Brain microvascular endothelial cell (primary cell): ENCODE data around the gene CD200R1.

Source experiments
- DNase-seq: peaks from one replicate; pipeline ENCODE4 v3.0.0-alpha.2; 2020
- H3K27ac ChIP-seq: fragments of 250-450 bp; sonication (Bioruptor Pico); 2 replicates; pipeline ENCODE4 v1.5.1; 2020; ENCODE audit warnings: mild to moderate bottlenecking, moderate library complexity
- H3K27me3 ChIP-seq: fragments of 250-450 bp; sonication (Bioruptor Pico); replicated peaks from 2 replicates; pipeline ENCODE4 v1.5.1; 2020; ENCODE audit warnings: mild to moderate bottlenecking
- H3K36me3 ChIP-seq: fragments of 250-450 bp; sonication (Bioruptor Pico); replicated peaks from 2 replicates; pipeline ENCODE4 v1.5.1; 2020; ENCODE audit warnings: mild to moderate bottlenecking
- H3K4me3 ChIP-seq: 2 replicates; pipeline ENCODE4 v1.5.1; 2011; ENCODE audit warnings: low read depth, mild to moderate bottlenecking, control low read depth, low read length, moderate library complexity
- CTCF ChIP-seq: IDR thresholded peaks from 2 replicates; pipeline ENCODE4 v1.5.1; 2011; ENCODE audit warnings: low read depth, mild to moderate bottlenecking, moderate library complexity, low read length, control low read depth, inconsistent platforms; ENCODE audit errors: missing control alignments
- in situ Hi-C: cut with HindIII; loops from 2 replicates; pipeline ENCODE4 v1.10.0; 2017; ENCODE audit warnings: low sequenced_read_pairs, low pct_ligation_motif_present

The CD200R1 gene

GRCh38 chr3:113008117-113008516 lies 33.2 kb upstream of the CD200R1 start:
- no peak for DNase-seq
- Histone ChIP-seq H3K4me3 (no peak overlapping the region), H3K27ac (no peak overlapping the region), H3K27me3 (no peaks in the 10 kb centered on the region), H3K36me3 (peaks cover 75% of the 10 kb centered on the region)
- in situ Hi-C loops, result no loop called here
- no peak for TF ChIP-seq CTCF

GRCh38 chr3:113006359-113007056 lies 31.6 kb upstream of the CD200R1 start:
- DNase-seq, result no peak
- in situ Hi-C loops, result no loop called here
- Histone ChIP-seq H3K36me3 (peaks cover 72% of the 10 kb centered on the region), H3K4me3 (no peak overlapping the region), H3K27ac (no peak overlapping the region), H3K27me3 (no peaks in the 10 kb centered on the region)
- no peak for TF ChIP-seq CTCF

- in situ Hi-C loops, result no loop called here
- Histone ChIP-seq H3K27ac (no peak overlapping the region), H3K36me3 (peaks cover 64% of the 10 kb centered on the region), H3K4me3 (no peak overlapping the region), H3K27me3 (no peaks in the 10 kb centered on the region)
- DNase-seq, result no peak
- no peak for TF ChIP-seq CTCF
Observed at GRCh38 chr3:113005611-113006010, 30.7 kb upstream of the CD200R1 start.

GRCh38 chr3:113002679-113003078 lies 27.8 kb upstream of the CD200R1 start:
- no peak overlapping the region for H3K4me3 ChIP-seq
- no peak for DNase-seq
- no peak for TF ChIP-seq CTCF
- no peak overlapping the region for H3K27ac ChIP-seq
- in situ Hi-C loops, result no loop called here
- no peaks in the 10 kb centered on the region for H3K27me3 ChIP-seq
- peaks cover 43% of the 10 kb centered on the region for H3K36me3 ChIP-seq

- Histone ChIP-seq H3K27me3 (no peaks in the 10 kb centered on the region), H3K27ac (no peak overlapping the region), H3K4me3 (no peak overlapping the region), H3K36me3 (peaks cover 39% of the 10 kb centered on the region)
- in situ Hi-C loops, result no loop called here
- DNase-seq, result no peak
- no peak for TF ChIP-seq CTCF
Observed at GRCh38 chr3:113002037-113002436, 27.1 kb upstream of the CD200R1 start.

GRCh38 chr3:113000691-113001090 lies 25.8 kb upstream of the CD200R1 start:
- H3K36me3 ChIP-seq, result peaks cover 31% of the 10 kb centered on the region
- no peak for DNase-seq
- H3K4me3 ChIP-seq, result no peak overlapping the region
- H3K27me3 ChIP-seq, result no peaks in the 10 kb centered on the region
- TF ChIP-seq CTCF, result no peak
- no peak overlapping the region for H3K27ac ChIP-seq
- in situ Hi-C loops, result no loop called here
